ENCODE results near the gene NR4A1. TPM values are rescaled to one million over a fixed set of nuclear protein-coding genes. Genes with fewer than 3 reads are reported as not detected.

Gene NR4A1
- total and polyA plus RNA-seq, 2 of the 13 experiments (the other 11 are each of a cell fraction or from before 2014, with no cell fraction given) = 5.7 to 15.2 TPM

GRCh38 chr12:52069327-52070184 is 18.3 kb downstream of the NR4A1 start, which contains the start of gene ATG101 (continued):
- TF ChIP-seq DNMT1 (CRISPR knock-in tag; IDR thresholded peaks at IDR 0.05) (peak; percentile 33; the same call in 1 of the 2 replicates), MED13 (CRISPR knock-in tag; IDR thresholded peaks at IDR 0.05) (no peak; the same call in none of the 2 replicates), ZFP91 (CRISPR knock-in tag; IDR thresholded peaks at IDR 0.05; ENCODE audit: borderline replicate concordance) (peak; percentile 89), ZFYVE20 (CRISPR knock-in tag; IDR thresholded peaks at IDR 0.05; ENCODE audit: borderline replicate concordance, low read depth) (no peak), PLSCR1 (CRISPR knock-in tag; IDR thresholded peaks at IDR 0.05; ENCODE audit: borderline replicate concordance) (no peak), ZNF256 (CRISPR knock-in tag; conservative IDR thresholded peaks at IDR 0.05) (no peak), PHF21A (CRISPR knock-in tag; IDR thresholded peaks at IDR 0.05) (peak; percentile 68; the same call in 1 of the 2 replicates), IRF1 (CRISPR knock-in tag; IDR thresholded peaks at IDR 0.05; ENCODE audit: low read depth) (no peak), REXO4 (CRISPR knock-in tag; IDR thresholded peaks at IDR 0.05; ENCODE audit: borderline replicate concordance) (no peak), TAF1 (CRISPR knock-in tag; IDR thresholded peaks at IDR 0.05) (peak; percentile 73; the same call in 1 of the 2 replicates), IKZF5 (CRISPR knock-in tag; IDR thresholded peaks at IDR 0.05) (peak; percentile 87), THYN1 (CRISPR knock-in tag; IDR thresholded peaks at IDR 0.05; ENCODE audit: borderline replicate concordance, low read depth) (no peak), ZBTB44 (CRISPR knock-in tag; IDR thresholded peaks at IDR 0.05) (no peak; the same call in 1 of the 2 replicates), ZNF687 (CRISPR knock-in tag; IDR thresholded peaks at IDR 0.05) (peak; percentile 82)

Data from HepG2 (cell line).